ENCODE measurements around the gene CTSD.

CTSD gene

DNA sequence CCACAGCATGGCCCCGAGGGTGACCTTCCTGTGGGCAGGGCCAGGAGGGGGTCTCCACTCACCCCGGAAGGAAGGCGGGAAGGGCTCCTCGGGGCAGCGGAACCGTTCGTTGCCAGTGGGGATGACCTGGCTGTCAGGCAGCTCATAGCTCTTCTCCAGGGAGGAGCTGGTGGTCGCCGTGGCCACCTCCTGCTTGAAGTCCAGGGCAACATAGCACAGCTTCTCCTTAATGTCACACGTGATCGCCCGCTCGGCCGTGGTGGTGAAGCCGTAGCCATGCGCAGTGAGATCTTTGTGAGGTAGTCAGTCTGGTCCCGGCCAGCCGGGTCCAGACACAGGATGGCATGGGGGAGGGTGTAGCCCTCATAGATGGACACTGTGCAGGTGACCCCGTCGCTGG is 39.5 kb upstream of the CTSD start:
- H3K4me3 ChIP-seq (ENCODE audit: low read depth, low read length) = no peak overlapping the region
- TF ChIP-seq, protein P1, sequence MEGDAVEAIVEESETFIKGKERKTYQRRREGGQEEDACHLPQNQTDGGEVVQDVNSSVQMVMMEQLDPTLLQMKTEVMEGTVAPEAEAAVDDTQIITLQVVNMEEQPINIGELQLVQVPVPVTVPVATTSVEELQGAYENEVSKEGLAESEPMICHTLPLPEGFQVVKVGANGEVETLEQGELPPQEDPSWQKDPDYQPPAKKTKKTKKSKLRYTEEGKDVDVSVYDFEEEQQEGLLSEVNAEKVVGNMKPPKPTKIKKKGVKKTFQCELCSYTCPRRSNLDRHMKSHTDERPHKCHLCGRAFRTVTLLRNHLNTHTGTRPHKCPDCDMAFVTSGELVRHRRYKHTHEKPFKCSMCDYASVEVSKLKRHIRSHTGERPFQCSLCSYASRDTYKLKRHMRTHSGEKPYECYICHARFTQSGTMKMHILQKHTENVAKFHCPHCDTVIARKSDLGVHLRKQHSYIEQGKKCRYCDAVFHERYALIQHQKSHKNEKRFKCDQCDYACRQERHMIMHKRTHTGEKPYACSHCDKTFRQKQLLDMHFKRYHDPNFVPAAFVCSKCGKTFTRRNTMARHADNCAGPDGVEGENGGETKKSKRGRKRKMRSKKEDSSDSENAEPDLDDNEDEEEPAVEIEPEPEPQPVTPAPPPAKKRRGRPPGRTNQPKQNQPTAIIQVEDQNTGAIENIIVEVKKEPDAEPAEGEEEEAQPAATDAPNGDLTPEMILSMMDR (IDR thresholded peaks at IDR 0.05; ENCODE audit: low read depth, low read length) = no peak

DNA sequence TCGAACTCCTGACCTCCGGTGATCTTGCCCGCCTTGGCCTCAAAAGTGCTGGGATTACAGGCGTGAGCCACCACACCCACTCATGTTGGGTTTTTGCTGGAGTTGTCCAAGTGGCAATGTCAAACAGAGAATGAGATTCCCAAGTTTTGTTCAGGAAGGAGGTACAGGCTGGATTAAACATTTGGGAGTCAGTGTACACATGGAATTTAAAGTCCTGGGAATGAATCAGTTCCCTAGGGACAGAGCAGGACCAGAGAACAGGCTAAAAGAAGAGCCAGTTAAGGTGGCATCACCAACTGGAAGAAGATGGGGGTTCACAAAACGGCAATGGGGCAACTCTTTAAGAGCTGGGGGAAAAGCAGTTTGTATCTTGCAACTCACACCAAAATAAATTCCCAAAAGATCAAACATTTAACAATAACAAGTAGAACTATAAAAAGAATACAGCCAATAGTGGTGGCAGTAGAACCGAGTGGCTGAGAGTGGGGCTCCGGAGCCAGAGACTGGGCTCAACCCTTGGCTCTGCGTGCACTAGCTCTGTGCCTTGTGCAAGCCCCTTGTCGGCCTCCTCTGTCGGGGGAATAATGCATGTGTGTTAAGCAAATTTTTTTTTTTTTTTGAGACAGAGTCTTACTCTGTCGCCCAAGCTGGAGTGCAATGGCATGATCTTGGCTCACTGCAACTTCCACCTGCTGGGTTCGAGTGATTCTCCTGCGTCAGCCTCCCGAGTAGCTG is 33.8 kb upstream of the CTSD start:
- H3K4me3 ChIP-seq (ENCODE audit: low read depth, low read length) = no peak overlapping the region
- TF ChIP-seq, protein P1 (IDR thresholded peaks at IDR 0.05; ENCODE audit: low read depth, low read length) = no peak

GRCh38 chr11:1796413-1797011 is 32.8 kb upstream of the CTSD start:
- TF ChIP-seq, protein P1 (IDR thresholded peaks at IDR 0.05; ENCODE audit: low read depth, low read length) = no peak
- no peak overlapping the region for H3K4me3 ChIP-seq (ENCODE audit: low read depth, low read length)

GRCh38 chr11:1793081-1793480 is 29.4 kb upstream of the CTSD start:
- TF ChIP-seq, protein P1 (IDR thresholded peaks at IDR 0.05; ENCODE audit: low read depth, low read length) = no peak
- H3K4me3 ChIP-seq (ENCODE audit: low read depth, low read length) = no peak overlapping the region

DNA sequence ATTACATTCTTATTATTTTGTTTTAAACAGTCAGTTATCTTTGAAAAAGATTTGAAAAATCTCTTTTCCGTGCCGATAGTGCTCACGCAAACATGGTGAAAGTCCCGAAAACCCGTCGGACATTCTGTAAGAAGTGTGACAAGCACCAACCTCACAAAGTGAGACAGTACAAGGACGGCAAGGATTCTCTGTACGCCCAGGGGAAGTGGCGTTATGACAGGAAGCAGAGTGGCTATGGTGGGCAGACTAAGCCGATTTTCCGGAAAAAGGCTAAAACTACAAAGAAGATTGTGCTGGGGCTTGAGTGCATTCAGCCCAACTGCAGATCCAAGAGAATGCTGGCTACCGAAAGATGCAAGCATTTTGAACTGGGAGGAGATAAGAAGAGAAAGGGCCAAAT is 28.7 kb upstream of the CTSD start:
- TF ChIP-seq, protein P1 (IDR thresholded peaks at IDR 0.05; ENCODE audit: low read depth, low read length) = no peak
- H3K4me3 ChIP-seq (ENCODE audit: low read depth, low read length) = no peak overlapping the region

- TF ChIP-seq, protein P1 (IDR thresholded peaks at IDR 0.05; ENCODE audit: low read depth, low read length) = no peak
These were observed 28.2 kb upstream of the CTSD start for GRCh38 chr11:1791912-1792311.

GRCh38 chr11:1786466-1786865 is 22.7 kb upstream of the CTSD start:
- H3K4me3 ChIP-seq (ENCODE audit: low read depth, low read length) = no peak overlapping the region
- TF ChIP-seq, protein P1 (IDR thresholded peaks at IDR 0.05; ENCODE audit: low read depth, low read length) = no peak

More at GRCh38 chr11:1791912-1792311, 28.2 kb upstream of the CTSD start:
- no peak overlapping the region for H3K4me3 ChIP-seq (ENCODE audit: low read depth, low read length)
